ENCODE data around the gene GLDN. TPM values are rescaled to one million over a fixed set of nuclear protein-coding genes. Genes with fewer than 3 reads are reported as not detected.
A peak's percentile ranks its signal among the peaks of the same experiment; 100 is the strongest.

The GLDN gene
- 10 to 100 TPM; 25.1 to 51.7 (median 30.7) TPM for total RNA-seq

GRCh38 chr15:51341366-51342226, at the start of gene GLDN:
Gene GLDN, plus strand, starts transcription at chr15:51341655. Its CDS starts 30 bp downstream, at chr15:51341685.
- no peak for TF ChIP-seq CTCF (IDR thresholded peaks at IDR 0.05)
- peak; percentile 60 for ATAC-seq (ENCODE audit: low FRiP score)
- DNase-seq (ENCODE audit: low spot score): no peak

- ATAC-seq (ENCODE audit: low FRiP score) (no peak), DNase-seq (ENCODE audit: low spot score) (no peak)
- no peak for TF ChIP-seq CTCF (IDR thresholded peaks at IDR 0.05)
These were observed 42.8 kb upstream of the GLDN start for GRCh38 chr15:51298620-51299019.

- DNase-seq (ENCODE audit: low spot score) (no peak), ATAC-seq (ENCODE audit: low FRiP score) (no peak)
- TF ChIP-seq CTCF (IDR thresholded peaks at IDR 0.05): no peak
These were observed 42.1 kb upstream of the GLDN start for GRCh38 chr15:51299187-51300015.

- no peak for ATAC-seq (ENCODE audit: low FRiP score)
- TF ChIP-seq CTCF (IDR thresholded peaks at IDR 0.05): no peak
- no peak for DNase-seq (ENCODE audit: low spot score)
These were observed 39.0 kb upstream of the GLDN start for GRCh38 chr15:51302480-51302879.

GRCh38 chr15:51303462-51303980, 37.9 kb upstream of the GLDN start:
- no peak for ATAC-seq (ENCODE audit: low FRiP score)
- no peak for TF ChIP-seq CTCF (IDR thresholded peaks at IDR 0.05)
- no peak for DNase-seq (ENCODE audit: low spot score)

- no peak for TF ChIP-seq CTCF (IDR thresholded peaks at IDR 0.05)
- ATAC-seq (ENCODE audit: low FRiP score) (no peak), DNase-seq (ENCODE audit: low spot score) (no peak)
These were observed 34.1 kb upstream of the GLDN start for GRCh38 chr15:51307325-51307724.

Data from omental fat pad (tissue), 4 donors.